Tibial artery (tissue), 4 donors: Measurements from ENCODE around the gene CAPN14.

Experiments used
- DNase-seq, 2 donors: peaks; one replicate each; pipeline ENCODE4 v3.0.0-alpha.2; 2019
- H3K27ac ChIP-seq, 2 donors: fragments of 200-600 bp; sonication (generic) in 1 of 2; 1 replicate in 1 of 2; 2 replicates in 1 of 2; pipeline ENCODE4 v1.5.1; 2018 to 2019; ENCODE audit warnings: mild to moderate bottlenecking in 1 of 2
- H3K27me3 ChIP-seq, 2 donors: fragments of 200-600 bp; sonication (generic) in 1 of 2; one replicate each; pipeline versions ENCODE4 v1.5.1 to v1.6.0; 2016 to 2019
- H3K36me3 ChIP-seq, 3 donors: fragments of 200-600 bp; sonication (generic) in 2 of 3; one replicate each; pipeline ENCODE4 v1.5.1; 2016 to 2019; ENCODE audit warnings: mild to moderate bottlenecking in 2 of 3
- H3K4me1 ChIP-seq, 4 donors: fragments of 200-600 bp; sonication (generic) in 2 of 4; 1 replicate in 3 of 4; 2 replicates in 1 of 4; pipeline ENCODE4 v1.5.1; 2016 to 2019
- H3K4me3 ChIP-seq, 2 donors: fragments of 200-600 bp; sonication (generic) in 1 of 2; 1 replicate in 1 of 2; 2 replicates in 1 of 2; pipeline ENCODE4 v1.5.1; 2018 to 2019; ENCODE audit warnings: mild to moderate bottlenecking in 2 of 2
- H3K9me3 ChIP-seq, 3 donors: fragments of 200-600 bp; sonication (generic) in 1 of 3; one replicate each; pipeline ENCODE4 v1.5.1; 2016 to 2019
- CTCF ChIP-seq, 2 experiments: fragments of 200-600 bp in 1 of 2; fragments of 450-650 bp in 1 of 2; IDR thresholded peaks; one replicate each; pipeline ENCODE4 v1.5.1; 2017 to 2019; ENCODE audit warnings: antibody characterized with exemption in 2 of 2, mild to moderate bottlenecking in 1 of 2, moderate library complexity in 1 of 2
- intact Hi-C: fragments of 100-400 bp; cut with DNase I; formaldehyde crosslinking; loops from one replicate; pipeline ENCODE4 v1.15.0; 2023; ENCODE audit warnings: low total_unique reads

The CAPN14 gene

GRCh38 chr2:31148514-31148913 lies 68.8 kb downstream of the CAPN14 start:
- Histone ChIP-seq H3K36me3 (no peaks in the 10 kb centered on the region), H3K4me1 (no peaks in the 10 kb centered on the region), H3K9me3 (no peaks in the 10 kb centered on the region), H3K27me3 (no peaks in the 10 kb centered on the region), H3K27ac (no peak overlapping the region), H3K4me3 (no peak overlapping the region)
- TF ChIP-seq CTCF (IDR thresholded peaks at IDR 0.05), result no peak
- DNase-seq, result no peak
- intact Hi-C loops, result loop anchor here (10.0 kb wide), 1 partner anchor 186 kb away; no protein-coding TSS in a partner anchor

GRCh38 chr2:31147645-31148044 lies 69.7 kb downstream of the CAPN14 start:
- intact Hi-C loops, result loop anchor here (10.0 kb wide), 1 partner anchor 187 kb away; no protein-coding TSS in a partner anchor
- Histone ChIP-seq H3K4me3 (no peak overlapping the region), H3K27ac (no peak overlapping the region), H3K4me1 (no peaks in the 10 kb centered on the region), H3K27me3 (no peaks in the 10 kb centered on the region), H3K9me3 (no peaks in the 10 kb centered on the region), H3K36me3 (no peaks in the 10 kb centered on the region)
- no peak for DNase-seq
- TF ChIP-seq CTCF (IDR thresholded peaks at IDR 0.05), result no peak

GRCh38 chr2:31142110-31142509 lies 75.2 kb downstream of the CAPN14 start:
- Histone ChIP-seq H3K4me3 (no peak overlapping the region), H3K36me3 (no peaks in the 10 kb centered on the region), H3K4me1 (peaks cover 2 to 17% (median 13%) of the 10 kb centered on the region in 4 donors), H3K27ac (no peak overlapping the region), H3K9me3 (no peaks in the 10 kb centered on the region), H3K27me3 (peaks cover 0 to 7% of the 10 kb centered on the region in 2 donors)
- intact Hi-C loops, result loop anchor here (10.0 kb wide), 1 partner anchor 193 kb away; no protein-coding TSS in a partner anchor
- no peak for DNase-seq
- no peak for TF ChIP-seq CTCF (IDR thresholded peaks at IDR 0.05)

- DNase-seq, result no peak
- peaks cover 0 to 11% of the 10 kb centered on the region in 2 donors for H3K27me3 ChIP-seq
Observed at GRCh38 chr2:31141443-31142085, 75.8 kb downstream of the CAPN14 start.

GRCh38 chr2:31140151-31140550 lies 77.2 kb downstream of the CAPN14 start:
- no peak overlapping the region for H3K4me3 ChIP-seq
- no peaks in the 10 kb centered on the region for H3K9me3 ChIP-seq
- H3K27ac ChIP-seq, result no peak overlapping the region
- peaks cover 3 to 22% (median 18%) of the 10 kb centered on the region in 4 donors for H3K4me1 ChIP-seq
- peaks cover 0 to 25% of the 10 kb centered on the region in 2 donors for H3K27me3 ChIP-seq
- no peaks in the 10 kb centered on the region for H3K36me3 ChIP-seq
- intact Hi-C loops, result loop anchor here (10.0 kb wide), 1 partner anchor 195 kb away; no protein-coding TSS in a partner anchor
- TF ChIP-seq CTCF (IDR thresholded peaks at IDR 0.05), result no peak
- DNase-seq, result no peak

More at GRCh38 chr2:31141443-31142085, 75.8 kb downstream of the CAPN14 start:
- H3K4me3 ChIP-seq, result no peak overlapping the region
- H3K27ac ChIP-seq, result no peak overlapping the region
- no peaks in the 10 kb centered on the region for H3K9me3 ChIP-seq
- no peak for TF ChIP-seq CTCF (IDR thresholded peaks at IDR 0.05)
- no peaks in the 10 kb centered on the region for H3K36me3 ChIP-seq
- H3K4me1 ChIP-seq, result peaks cover 3 to 22% (median 18%) of the 10 kb centered on the region in 4 donors
- intact Hi-C loops, result loop anchor here (10.0 kb wide), 1 partner anchor 193 kb away; no protein-coding TSS in a partner anchor
